ENCODE data around the gene CXCR1. TPM values are rescaled to one million over a fixed set of nuclear protein-coding genes. Genes with fewer than 3 reads are reported as not detected.

Gene CXCR1
- total and polyA plus RNA-seq, 2 donors (not counting 1 experiment from before 2014, with no cell fraction given) = 0.04 TPM; not detected in 1

DNA sequence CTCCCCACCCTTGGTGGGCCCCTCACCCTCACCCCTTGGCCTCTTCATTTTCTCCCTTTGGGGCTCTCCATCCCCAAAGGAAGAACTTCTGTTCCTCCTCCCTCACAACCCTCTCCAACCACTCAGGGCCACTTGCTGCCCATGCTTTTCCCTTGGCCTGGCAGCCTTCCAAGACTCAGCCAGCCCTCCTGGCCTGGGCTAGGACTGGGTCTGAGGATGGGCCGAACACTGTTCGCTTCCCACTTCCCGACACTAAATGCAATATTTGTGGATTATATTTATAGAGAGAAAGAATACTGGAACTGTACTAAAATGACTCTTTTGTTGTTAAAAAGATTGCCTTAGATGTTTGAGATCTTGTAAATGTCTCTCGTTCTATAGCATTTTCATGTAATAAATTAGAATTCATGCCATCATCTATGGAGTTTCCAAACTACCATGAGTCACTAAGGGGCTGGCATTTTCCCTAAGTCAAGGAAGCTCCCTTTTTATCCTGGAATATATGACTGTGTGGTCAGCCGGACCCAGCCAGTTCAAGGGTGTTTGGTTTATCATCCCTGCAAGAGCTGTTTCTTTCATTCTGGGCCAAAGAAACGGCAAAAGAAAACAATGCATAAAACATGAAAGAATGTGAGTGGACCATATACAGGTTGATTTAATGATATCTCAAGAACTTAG lies 37.2 kb downstream of the CXCR1 start:
- DNase-seq (no peak), ATAC-seq (ENCODE audit: low read depth) (no peak)
- Histone ChIP-seq H3K27me3 (replicated peaks in 1 of 4; ENCODE audit: control extremely low read depth in 1 of 4, control insufficient read depth in 3 of 4, insufficient read depth in 4 of 4, low read length in 3 of 4) (peaks cover 0 to 15% (median 8%) of the 10 kb centered on the region in 4 experiments), H3K4me2 (replicated peaks; ENCODE audit: low read depth, low read length, poor library complexity, severe bottlenecking) (no peak overlapping the region), H3K4me3 (ENCODE audit: control extremely low read depth in 1 of 5, extremely low read depth in 1 of 5, insufficient read depth in 1 of 5, low read depth in 2 of 5, low read length in 4 of 5) (peak overlapping the region in 1 of 5 experiments; percentile 82), H3K9ac (ENCODE audit: low read length) (no peak overlapping the region), H3K79me2 (ENCODE audit: control insufficient read depth, insufficient read depth, low read length) (no peaks in the 10 kb centered on the region), H3K27ac (ENCODE audit: low read length in 2 of 2) (no peak overlapping the region), H3K36me3 (replicated peaks in 1 of 2; ENCODE audit: control extremely low read depth in 1 of 2, control insufficient read depth in 1 of 2, extremely low read depth in 1 of 2, insufficient read depth in 2 of 2, low read length in 1 of 2) (no peaks in the 10 kb centered on the region), H4K20me1 (ENCODE audit: control insufficient read depth, insufficient read depth, low read length, poor library complexity, severe bottlenecking) (no peaks in the 10 kb centered on the region), H3K4me1 (ENCODE audit: control insufficient read depth in 2 of 2, insufficient read depth in 2 of 2, low read length in 2 of 2) (no peaks in the 10 kb centered on the region), H2AFZ (ENCODE audit: insufficient read depth, low read depth, low read length, poor library complexity, severe bottlenecking) (no peak overlapping the region), H3K9me3 (ENCODE audit: control extremely low read depth in 1 of 3, control insufficient read depth in 2 of 3, insufficient read depth in 1 of 3, low read length in 2 of 3) (no peaks in the 10 kb centered on the region)
- Mint-ChIP-seq H3K27ac (no peak overlapping the region), H3K9me3 (ENCODE audit: insufficient read depth) (no peaks in the 10 kb centered on the region), H3K27me3 (peaks cover 37% of the 10 kb centered on the region), H3K4me3 (no peak overlapping the region), H3K4me1 (peaks cover 4% of the 10 kb centered on the region)
- POLR2A ChIA-PET = no interaction called here
- TF ChIP-seq, protein P1, sequence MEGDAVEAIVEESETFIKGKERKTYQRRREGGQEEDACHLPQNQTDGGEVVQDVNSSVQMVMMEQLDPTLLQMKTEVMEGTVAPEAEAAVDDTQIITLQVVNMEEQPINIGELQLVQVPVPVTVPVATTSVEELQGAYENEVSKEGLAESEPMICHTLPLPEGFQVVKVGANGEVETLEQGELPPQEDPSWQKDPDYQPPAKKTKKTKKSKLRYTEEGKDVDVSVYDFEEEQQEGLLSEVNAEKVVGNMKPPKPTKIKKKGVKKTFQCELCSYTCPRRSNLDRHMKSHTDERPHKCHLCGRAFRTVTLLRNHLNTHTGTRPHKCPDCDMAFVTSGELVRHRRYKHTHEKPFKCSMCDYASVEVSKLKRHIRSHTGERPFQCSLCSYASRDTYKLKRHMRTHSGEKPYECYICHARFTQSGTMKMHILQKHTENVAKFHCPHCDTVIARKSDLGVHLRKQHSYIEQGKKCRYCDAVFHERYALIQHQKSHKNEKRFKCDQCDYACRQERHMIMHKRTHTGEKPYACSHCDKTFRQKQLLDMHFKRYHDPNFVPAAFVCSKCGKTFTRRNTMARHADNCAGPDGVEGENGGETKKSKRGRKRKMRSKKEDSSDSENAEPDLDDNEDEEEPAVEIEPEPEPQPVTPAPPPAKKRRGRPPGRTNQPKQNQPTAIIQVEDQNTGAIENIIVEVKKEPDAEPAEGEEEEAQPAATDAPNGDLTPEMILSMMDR (IDR thresholded peaks at IDR 0.05) = no peak
- TF ChIP-seq EZH2 (IDR thresholded peaks at IDR 0.05; ENCODE audit: borderline replicate concordance, insufficient read depth, low read depth, low read length, poor library complexity, severe bottlenecking) = no peak
- CTCF ChIA-PET = no interaction called here
- WGBS (ENCODE audit: insufficient coverage) = 100% methylated on average over 2 of the region's 6 CpGs
- intact Hi-C loops (cut with micrococcal nuclease) = no loop called here

DNA sequence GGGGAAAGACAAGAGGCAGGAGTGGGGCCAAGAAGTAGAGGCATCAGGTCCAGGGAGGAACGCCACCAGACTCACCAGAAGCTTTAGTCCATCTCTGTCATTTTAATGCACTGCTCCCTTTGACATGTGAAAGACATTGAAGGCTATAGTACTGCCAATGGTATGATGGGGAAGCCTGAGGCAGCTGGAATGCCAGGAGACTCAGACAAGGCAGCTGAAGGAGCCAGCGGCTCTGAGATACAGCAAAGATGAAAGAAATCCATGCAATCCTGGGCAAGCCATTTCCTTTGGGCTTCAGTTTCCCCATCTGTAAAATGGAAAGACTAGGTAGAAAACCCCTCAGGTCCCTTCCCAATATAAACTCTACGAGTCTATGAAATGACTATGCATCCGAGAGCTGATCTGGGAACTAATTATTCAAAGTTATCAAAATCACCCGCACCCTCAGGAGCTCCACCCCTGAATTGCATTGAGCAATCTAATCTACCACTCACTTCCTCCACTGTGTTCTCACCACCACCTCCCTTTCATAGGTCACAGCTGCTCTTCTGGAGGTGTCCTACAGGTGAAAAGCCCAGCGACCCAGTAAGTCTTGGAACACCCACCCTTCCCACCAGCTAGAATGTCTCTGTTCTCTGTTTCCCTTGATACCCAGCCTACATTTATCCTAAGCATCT lies 37.8 kb downstream of the CXCR1 start:
- Mint-ChIP-seq H3K27ac (no peak overlapping the region), H3K4me1 (peaks cover 4% of the 10 kb centered on the region), H3K9me3 (ENCODE audit: insufficient read depth) (no peaks in the 10 kb centered on the region), H3K4me3 (no peak overlapping the region), H3K27me3 (peaks cover 37% of the 10 kb centered on the region)
- no peaks in the 10 kb centered on the region for H3K4me1 ChIP-seq (ENCODE audit: control insufficient read depth in 2 of 2, insufficient read depth in 2 of 2, low read length in 2 of 2)
- no peak for TF ChIP-seq EZH2 (IDR thresholded peaks at IDR 0.05; ENCODE audit: borderline replicate concordance, insufficient read depth, low read depth, low read length, poor library complexity, severe bottlenecking)
- TF ChIP-seq, protein P1 (IDR thresholded peaks at IDR 0.05) = no peak
- no peaks in the 10 kb centered on the region for H3K36me3 ChIP-seq (replicated peaks in 1 of 2; ENCODE audit: control extremely low read depth in 1 of 2, control insufficient read depth in 1 of 2, extremely low read depth in 1 of 2, insufficient read depth in 2 of 2, low read length in 1 of 2)
- no peaks in the 10 kb centered on the region for H4K20me1 ChIP-seq (ENCODE audit: control insufficient read depth, insufficient read depth, low read length, poor library complexity, severe bottlenecking)
- ATAC-seq (ENCODE audit: low read depth) = no peak
- 91% methylated on average over 5 of the region's 6 CpGs for WGBS (ENCODE audit: insufficient coverage)
- H3K79me2 ChIP-seq (ENCODE audit: control insufficient read depth, insufficient read depth, low read length) = no peaks in the 10 kb centered on the region
- H3K27me3 ChIP-seq (replicated peaks in 1 of 4; ENCODE audit: control extremely low read depth in 1 of 4, control insufficient read depth in 3 of 4, insufficient read depth in 4 of 4, low read length in 3 of 4) = peaks cover 0 to 19% (median 9%) of the 10 kb centered on the region in 4 experiments
- intact Hi-C loops (cut with micrococcal nuclease) = no loop called here
- no peak overlapping the region for H3K9ac ChIP-seq (ENCODE audit: low read length)
- no peak overlapping the region for H2AFZ ChIP-seq (ENCODE audit: insufficient read depth, low read depth, low read length, poor library complexity, severe bottlenecking)
- H3K9me3 ChIP-seq (ENCODE audit: control extremely low read depth in 1 of 3, control insufficient read depth in 2 of 3, insufficient read depth in 1 of 3, low read length in 2 of 3) = no peaks in the 10 kb centered on the region
- no peak overlapping the region for H3K27ac ChIP-seq (ENCODE audit: low read length in 2 of 2)
- H3K4me3 ChIP-seq (ENCODE audit: control extremely low read depth in 1 of 5, extremely low read depth in 1 of 5, insufficient read depth in 1 of 5, low read depth in 2 of 5, low read length in 4 of 5) = peak overlapping the region in 1 of 5 experiments; percentile 82
- ChIA-PET POLR2A (no interaction called here), CTCF (no interaction called here)
- no peak for DNase-seq
- no peak overlapping the region for H3K4me2 ChIP-seq (replicated peaks; ENCODE audit: low read depth, low read length, poor library complexity, severe bottlenecking)
